Coronary artery (tissue), 2 donors: Measurements from ENCODE around the gene SELENOO.

Experiments
- DNase-seq: peaks from one replicate; pipeline ENCODE4 v3.0.0-alpha.2; 2017; ENCODE audit warnings: low spot score
- H3K27ac ChIP-seq, 2 donors: fragments of 200-600 bp; sonication (generic); one replicate each; pipeline ENCODE4 v1.5.1; 2016 to 2019
- H3K4me3 ChIP-seq: fragments of 200-600 bp; sonication (generic); 2 replicates; pipeline ENCODE4 v1.5.1; 2016; ENCODE audit warnings: mild to moderate bottlenecking, moderate library complexity
- CTCF ChIP-seq: fragments of 200-600 bp; sonication (generic); IDR thresholded peaks from one replicate; pipeline ENCODE4 v1.5.1; 2019; ENCODE audit warnings: antibody characterized with exemption

Gene SELENOO

GRCh38 chr22:50173311-50173982 lies 27.4 kb upstream of the SELENOO start:
- DNase-seq = no peak
- H3K27ac ChIP-seq = no peak overlapping the region
- no peak for TF ChIP-seq CTCF
- H3K4me3 ChIP-seq = no peak overlapping the region

- Histone ChIP-seq H3K4me3 (no peak overlapping the region), H3K27ac (no peak overlapping the region)
- TF ChIP-seq CTCF = no peak
- DNase-seq = no peak
These were observed 26.8 kb upstream of the SELENOO start for GRCh38 chr22:50173983-50174355.

GRCh38 chr22:50174382-50175190 lies 26.2 kb upstream of the SELENOO start:
- H3K27ac ChIP-seq = no peak overlapping the region
- DNase-seq = no peak
- no peak for TF ChIP-seq CTCF
- H3K4me3 ChIP-seq = no peak overlapping the region

DNA sequence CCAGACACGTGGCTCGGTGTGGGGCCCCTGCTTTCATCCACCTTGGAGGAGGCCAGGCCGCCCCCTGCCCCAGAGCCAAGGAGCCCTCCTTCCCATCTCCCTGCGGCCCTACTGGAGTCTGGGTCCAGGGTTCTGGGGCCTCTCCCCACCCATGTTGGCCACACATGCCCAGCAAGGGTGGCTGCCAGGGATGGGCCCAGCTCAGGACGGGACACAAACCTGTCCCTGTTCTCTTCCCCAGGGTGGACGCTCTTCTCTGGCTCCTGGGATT lies 25.7 kb upstream of the SELENOO start:
- no peak for DNase-seq
- no peak overlapping the region for H3K4me3 ChIP-seq
- no peak overlapping the region for H3K27ac ChIP-seq
- TF ChIP-seq CTCF = no peak

GRCh38 chr22:50175921-50176849 lies 24.6 kb upstream of the SELENOO start:
- H3K4me3 ChIP-seq = no peak overlapping the region
- H3K27ac ChIP-seq = no peak overlapping the region
- no peak for TF ChIP-seq CTCF
- DNase-seq = no peak

GRCh38 chr22:50176850-50177536 lies 23.8 kb upstream of the SELENOO start:
- no peak overlapping the region for H3K4me3 ChIP-seq
- no peak for DNase-seq
- H3K27ac ChIP-seq = no peak overlapping the region
- TF ChIP-seq CTCF = no peak
